Upper lobe of left lung (tissue), 4 donors: ENCODE measurements around the gene CCNY.

ENCODE experiments used
- EP300 ChIP-seq, 4 donors: sonication (generic); formaldehyde crosslinking; IDR thresholded peaks; one replicate each; pipeline ENCODE4 v1.5.1; 2017; ENCODE audit warnings: antibody characterized with exemption in 4 of 4, control low read depth in 2 of 4
- POLR2A ChIP-seq, 4 donors: fragments of 450-650 bp; IDR thresholded peaks; one replicate each; pipeline ENCODE4 v1.5.1; 2016 to 2017; ENCODE audit warnings: antibody characterized with exemption in 4 of 4, mild to moderate bottlenecking in 2 of 4
- POLR2AphosphoS5 ChIP-seq, 2 donors: sonication (generic); formaldehyde crosslinking; IDR thresholded peaks; one replicate each; pipeline ENCODE4 v1.5.1; 2017; ENCODE audit warnings: antibody characterized with exemption in 2 of 2
- TF ChIP-seq, protein P1 (sequence below), 6 experiments: fragments of 450-650 bp in 4 of 6; fragments of 200-600 bp in 2 of 6; sonication (generic) in 2 of 6; IDR thresholded peaks; one replicate each; pipeline ENCODE4 v1.5.1; 2016 to 2019; ENCODE audit warnings: antibody characterized with exemption in 6 of 6

DNA sequence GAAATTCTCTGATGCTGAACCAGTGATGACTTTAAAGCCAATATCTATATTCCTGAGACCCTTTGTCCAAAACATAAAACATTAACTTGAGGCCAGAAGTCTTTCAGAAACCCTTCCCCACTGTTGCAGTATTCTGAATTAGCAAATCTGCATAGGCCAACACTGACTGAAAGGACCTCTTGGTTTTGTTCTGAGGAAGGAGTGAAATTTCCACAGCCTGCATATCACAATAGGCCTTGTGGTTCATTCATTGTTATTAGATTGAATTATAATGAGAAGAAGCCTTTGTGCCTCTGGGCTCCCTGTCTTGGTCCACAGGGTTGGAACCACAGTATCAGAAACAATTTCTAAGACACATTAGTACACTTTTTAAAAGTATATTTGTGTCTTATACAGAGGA, 90.3 kb downstream of the CCNY start:
- TF ChIP-seq, protein P1, sequence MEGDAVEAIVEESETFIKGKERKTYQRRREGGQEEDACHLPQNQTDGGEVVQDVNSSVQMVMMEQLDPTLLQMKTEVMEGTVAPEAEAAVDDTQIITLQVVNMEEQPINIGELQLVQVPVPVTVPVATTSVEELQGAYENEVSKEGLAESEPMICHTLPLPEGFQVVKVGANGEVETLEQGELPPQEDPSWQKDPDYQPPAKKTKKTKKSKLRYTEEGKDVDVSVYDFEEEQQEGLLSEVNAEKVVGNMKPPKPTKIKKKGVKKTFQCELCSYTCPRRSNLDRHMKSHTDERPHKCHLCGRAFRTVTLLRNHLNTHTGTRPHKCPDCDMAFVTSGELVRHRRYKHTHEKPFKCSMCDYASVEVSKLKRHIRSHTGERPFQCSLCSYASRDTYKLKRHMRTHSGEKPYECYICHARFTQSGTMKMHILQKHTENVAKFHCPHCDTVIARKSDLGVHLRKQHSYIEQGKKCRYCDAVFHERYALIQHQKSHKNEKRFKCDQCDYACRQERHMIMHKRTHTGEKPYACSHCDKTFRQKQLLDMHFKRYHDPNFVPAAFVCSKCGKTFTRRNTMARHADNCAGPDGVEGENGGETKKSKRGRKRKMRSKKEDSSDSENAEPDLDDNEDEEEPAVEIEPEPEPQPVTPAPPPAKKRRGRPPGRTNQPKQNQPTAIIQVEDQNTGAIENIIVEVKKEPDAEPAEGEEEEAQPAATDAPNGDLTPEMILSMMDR (IDR thresholded peaks at IDR 0.05): no peak
- TF ChIP-seq POLR2A (IDR thresholded peaks at IDR 0.05): no peak
- TF ChIP-seq EP300 (IDR thresholded peaks at IDR 0.05): no peak
- TF ChIP-seq POLR2AphosphoS5 (IDR thresholded peaks at IDR 0.05): no peak
